GM12875 (cell line): ENCODE data around the gene GLYR1.

Experiments
- H3K4me3 ChIP-seq: one replicate; pipeline ENCODE4 v1.5.1; 2011; ENCODE audit warnings: low read depth, low read length, control low read depth
- CTCF ChIP-seq: IDR thresholded peaks from 2 replicates; pipeline ENCODE4 v1.5.1; 2011; ENCODE audit warnings: low read depth, mild to moderate bottlenecking, control low read depth, inconsistent platforms, low read length, moderate library complexity, borderline replicate concordance; ENCODE audit not compliant: insufficient read depth

GLYR1 gene

GRCh38 chr16:4831616-4832015, 15.5 kb downstream of the GLYR1 start:
- TF ChIP-seq CTCF, result no peak
- no peak overlapping the region for H3K4me3 ChIP-seq

- H3K4me3 ChIP-seq, result no peak overlapping the region
- no peak for TF ChIP-seq CTCF
Measured at GRCh38 chr16:4830408-4830807, 16.7 kb downstream of the GLYR1 start.

- no peak for TF ChIP-seq CTCF
- no peak overlapping the region for H3K4me3 ChIP-seq
Measured at GRCh38 chr16:4828567-4829321, 18.3 kb downstream of the GLYR1 start.

GRCh38 chr16:4826980-4827379, 20.1 kb downstream of the GLYR1 start:
- TF ChIP-seq CTCF, result no peak

GRCh38 chr16:4826526-4826925, 20.6 kb downstream of the GLYR1 start:
- H3K4me3 ChIP-seq, result no peak overlapping the region
- no peak for TF ChIP-seq CTCF

More at GRCh38 chr16:4826980-4827379, 20.1 kb downstream of the GLYR1 start:
- no peak overlapping the region for H3K4me3 ChIP-seq

- no peak overlapping the region for H3K4me3 ChIP-seq
- no peak for TF ChIP-seq CTCF
Measured at GRCh38 chr16:4825196-4825595, 21.9 kb downstream of the GLYR1 start.

GRCh38 chr16:4820652-4821051, 26.4 kb downstream of the GLYR1 start:
- H3K4me3 ChIP-seq, result no peak overlapping the region
- no peak for TF ChIP-seq CTCF
